Stimulated activated CD4-positive, alpha-beta T cell treated with anti-CD3 and anti-CD28 coated beads, Interleukin-1b, Interleukin-23, amount 100 ng/mL, for 4 hours (primary cell): ENCODE measurements around the gene IGF2R.
"Not testable (repeated sequence)": the region's sequence is repeated elsewhere in the genome, so short reads cannot be mapped to it uniquely, and the experiment has no call there.

ENCODE experiments used
- DNase-seq, 2 donors: peaks; one replicate each; pipeline ENCODE4 v3.0.0-alpha.2; 2020; ENCODE audit warnings: low read depth in 2 of 2

IGF2R gene

GRCh38 chr6:160138839-160139419 lies 170.0 kb downstream of the IGF2R start:
- no peak for DNase-seq

- DNase-seq = no peak
Observed at GRCh38 chr6:160139420-160139851, 170.6 kb downstream of the IGF2R start.

GRCh38 chr6:160140493-160140892 lies 171.6 kb downstream of the IGF2R start:
- DNase-seq = not testable (repeated sequence)

- no peak for DNase-seq
Observed at GRCh38 chr6:160141001-160141726, 172.3 kb downstream of the IGF2R start.

GRCh38 chr6:160142115-160142715 lies 173.3 kb downstream of the IGF2R start:
- DNase-seq = no peak

- DNase-seq = no peak
Observed at GRCh38 chr6:160146454-160147145, 177.7 kb downstream of the IGF2R start.

- no peak for DNase-seq
Observed at GRCh38 chr6:160147146-160147536, 178.3 kb downstream of the IGF2R start.

- DNase-seq = no peak
Observed at GRCh38 chr6:160154471-160154870, 185.6 kb downstream of the IGF2R start.

DNA sequence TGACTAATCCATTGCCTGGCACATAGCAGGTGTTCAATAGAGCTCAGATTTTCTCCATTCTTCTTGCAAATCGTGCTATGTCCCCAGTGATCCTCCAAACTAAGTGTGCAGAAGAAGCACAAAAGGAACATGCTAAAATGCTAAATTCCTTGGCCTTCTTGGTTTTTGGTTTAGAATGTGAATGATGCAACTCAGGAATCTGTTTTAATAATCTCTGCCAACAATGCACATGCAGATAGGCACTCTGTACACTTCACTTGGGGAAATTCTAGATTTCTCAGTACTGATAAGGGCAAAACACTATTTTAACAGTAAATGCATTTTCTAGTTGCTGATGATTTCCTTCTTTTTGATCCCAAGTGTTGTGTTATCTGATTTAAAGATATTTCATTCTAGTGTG lies 188.0 kb downstream of the IGF2R start:
- no peak for DNase-seq

GRCh38 chr6:160160450-160160849 lies 191.6 kb downstream of the IGF2R start:
- no peak for DNase-seq
